Measurements from ENCODE around the gene HTRA1. TPM values are rescaled to one million over a fixed set of nuclear protein-coding genes. Genes with fewer than 3 reads are reported as not detected.

The HTRA1 gene
- total RNA-seq, 4 donors from 2014 or later = 6.3 to 62.2 (median 25.8) TPM

- TF ChIP-seq POLR2A (IDR thresholded peaks at IDR 0.05) = no peak
- TF ChIP-seq CTCF (IDR thresholded peaks at IDR 0.05) = no peak
- Histone ChIP-seq H3K27me3 (peaks cover 0 to 27% (median 0%) of the 10 kb centered on the region in 4 donors), H3K27ac (peak overlapping the region in 3 of 4 donors; percentile 72 to 86 (median 81)), H3K4me1 (peaks cover 11 to 43% (median 20%) of the 10 kb centered on the region in 3 donors), H3K4me3 (no peak overlapping the region), H3K36me3 (no peaks in the 10 kb centered on the region), H3K9me3 (no peaks in the 10 kb centered on the region)
- WGBS, 2 donors = 77 to 78% methylated on average over 6 of the region's 6 CpGs
- intact Hi-C loops (cut with DNase I) = no loop called here
- no peak for DNase-seq
Measured at GRCh38 chr10:122467701-122468100, 6.3 kb downstream of the HTRA1 start.

- 77 to 89% methylated on average over 5 of the region's 5 CpGs for WGBS, 2 donors
- Histone ChIP-seq H3K27me3 (peaks cover 0 to 20% (median 0%) of the 10 kb centered on the region in 4 donors), H3K36me3 (no peaks in the 10 kb centered on the region), H3K9me3 (no peaks in the 10 kb centered on the region), H3K4me1 (peaks cover 11 to 35% (median 20%) of the 10 kb centered on the region in 3 donors), H3K27ac (peak overlapping the region in 3 of 4 donors; percentile 72 to 86 (median 81)), H3K4me3 (no peak overlapping the region)
- TF ChIP-seq CTCF (IDR thresholded peaks at IDR 0.05) (no peak), POLR2A (IDR thresholded peaks at IDR 0.05) (no peak)
- intact Hi-C loops (cut with DNase I) = no loop called here
- no peak for DNase-seq
Measured at GRCh38 chr10:122468307-122468925, 7.1 kb downstream of the HTRA1 start.

GRCh38 chr10:122468926-122469781 lies 7.8 kb downstream of the HTRA1 start:
- no peaks in the 10 kb centered on the region for H3K9me3 ChIP-seq
- WGBS, 2 donors = 19 to 23% methylated on average over 11 of the region's 11 CpGs
- no peak for TF ChIP-seq CTCF (IDR thresholded peaks at IDR 0.05)
- TF ChIP-seq POLR2A (IDR thresholded peaks at IDR 0.05) = no peak
- H3K27ac ChIP-seq = peak overlapping the region; percentile 38 to 86 (median 76)
- intact Hi-C loops (cut with DNase I) = no loop called here
- H3K4me3 ChIP-seq = no peak overlapping the region
- no peak for DNase-seq
- peaks cover 11 to 33% (median 18%) of the 10 kb centered on the region in 3 donors for H3K4me1 ChIP-seq
- H3K36me3 ChIP-seq = no peaks in the 10 kb centered on the region
- H3K27me3 ChIP-seq = peaks cover 0 to 13% (median 0%) of the 10 kb centered on the region in 4 donors

- Histone ChIP-seq H3K4me3 (no peak overlapping the region), H3K9me3 (no peaks in the 10 kb centered on the region), H3K27me3 (peaks cover 0 to 6% (median 0%) of the 10 kb centered on the region in 4 donors), H3K36me3 (no peaks in the 10 kb centered on the region), H3K27ac (peak overlapping the region in 2 of 4 donors; percentile 81 to 86), H3K4me1 (peaks cover 11 to 35% (median 25%) of the 10 kb centered on the region in 3 donors)
- DNase-seq = no peak
- 72 to 94% methylated on average over 4 of the region's 4 CpGs for WGBS, 2 donors
- no peak for TF ChIP-seq POLR2A (IDR thresholded peaks at IDR 0.05)
- intact Hi-C loops (cut with DNase I) = no loop called here
Measured at GRCh38 chr10:122469848-122470247, 8.5 kb downstream of the HTRA1 start.

- intact Hi-C loops (cut with DNase I) = no loop called here
- peaks cover 0 to 3% (median 0%) of the 10 kb centered on the region in 4 donors for H3K27me3 ChIP-seq
- H3K36me3 ChIP-seq = no peaks in the 10 kb centered on the region
- H3K4me3 ChIP-seq = no peak overlapping the region
- no peak for TF ChIP-seq CTCF (IDR thresholded peaks at IDR 0.05)
- no peak for TF ChIP-seq POLR2A (IDR thresholded peaks at IDR 0.05)
- WGBS, 2 donors = 85 to 86% methylated on average over 4 of the region's 4 CpGs
- peaks cover 27 to 48% (median 42%) of the 10 kb centered on the region in 3 donors for H3K4me1 ChIP-seq
- no peak overlapping the region for H3K27ac ChIP-seq
- DNase-seq = no peak
- no peaks in the 10 kb centered on the region for H3K9me3 ChIP-seq
Measured at GRCh38 chr10:122471531-122472177, 10.3 kb downstream of the HTRA1 start.

All from esophagus squamous epithelium (tissue), 5 donors.